ENCODE results near the gene RHOA.
A peak's percentile ranks its signal among the peaks of the same experiment; 100 is the strongest.
"Not testable (repeated sequence)": the region's sequence is repeated elsewhere in the genome, so short reads cannot be mapped to it uniquely, and the experiment has no call there.

The RHOA gene

DNA sequence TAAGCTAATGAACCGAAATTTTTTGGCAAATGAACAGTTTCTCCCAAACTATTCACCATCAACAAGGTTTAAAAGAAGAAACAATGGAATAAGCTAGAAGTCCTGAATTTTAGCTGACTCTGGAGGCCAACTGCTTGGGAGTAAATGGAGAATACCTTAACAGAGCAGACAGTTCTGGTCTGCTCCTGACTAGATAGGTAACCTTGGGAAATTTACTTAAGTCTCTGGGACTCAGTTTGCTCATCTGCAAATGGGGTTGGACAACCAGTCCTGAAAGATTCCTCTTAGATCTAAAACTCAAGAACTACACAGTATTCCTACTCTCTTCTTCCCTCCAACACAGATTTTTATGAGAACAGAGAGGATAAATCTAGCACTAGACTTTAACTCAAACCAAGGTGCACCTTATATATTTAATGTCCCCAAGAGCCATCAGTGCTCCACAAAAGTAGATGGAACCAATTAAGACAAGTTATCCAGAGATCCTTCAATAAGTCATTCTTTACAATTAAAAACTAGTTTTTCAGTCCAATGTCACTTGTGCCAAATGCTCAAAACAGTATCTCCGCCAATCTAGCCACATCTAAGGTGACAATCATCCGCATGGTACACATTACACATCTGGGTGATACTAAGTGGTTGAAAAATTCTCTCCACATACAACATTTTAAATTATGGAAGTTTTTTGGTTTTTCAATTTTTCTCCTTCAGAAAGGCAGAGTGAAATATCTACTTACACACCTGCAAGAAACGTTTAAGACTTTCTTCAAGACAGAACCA lies 1.5 kb downstream of the RHOA start:
- Histone ChIP-seq H3K4me3 (ENCODE audit: severe bottlenecking) (peak overlapping the region; percentile 89), H3K27ac (ENCODE audit: poor library complexity, severe bottlenecking) (peak overlapping the region; percentile 92), H3K9me3 (ENCODE audit: severe bottlenecking) (no peaks in the 10 kb centered on the region), H3K36me3 (ENCODE audit: low read depth) (peaks cover 43% of the 10 kb centered on the region), H3K27me3 (ENCODE audit: insufficient read depth, poor library complexity, severe bottlenecking) (no peaks in the 10 kb centered on the region), H3K4me1 (ENCODE audit: insufficient read depth, poor library complexity, severe bottlenecking) (peaks cover 28% of the 10 kb centered on the region)
- ATAC-seq (ENCODE audit: low read depth) (no peak), DNase-seq (ENCODE audit: low spot score) (no peak)
- TF ChIP-seq CTCF (IDR thresholded peaks at IDR 0.05; ENCODE audit: poor library complexity, severe bottlenecking), result no peak

DNA sequence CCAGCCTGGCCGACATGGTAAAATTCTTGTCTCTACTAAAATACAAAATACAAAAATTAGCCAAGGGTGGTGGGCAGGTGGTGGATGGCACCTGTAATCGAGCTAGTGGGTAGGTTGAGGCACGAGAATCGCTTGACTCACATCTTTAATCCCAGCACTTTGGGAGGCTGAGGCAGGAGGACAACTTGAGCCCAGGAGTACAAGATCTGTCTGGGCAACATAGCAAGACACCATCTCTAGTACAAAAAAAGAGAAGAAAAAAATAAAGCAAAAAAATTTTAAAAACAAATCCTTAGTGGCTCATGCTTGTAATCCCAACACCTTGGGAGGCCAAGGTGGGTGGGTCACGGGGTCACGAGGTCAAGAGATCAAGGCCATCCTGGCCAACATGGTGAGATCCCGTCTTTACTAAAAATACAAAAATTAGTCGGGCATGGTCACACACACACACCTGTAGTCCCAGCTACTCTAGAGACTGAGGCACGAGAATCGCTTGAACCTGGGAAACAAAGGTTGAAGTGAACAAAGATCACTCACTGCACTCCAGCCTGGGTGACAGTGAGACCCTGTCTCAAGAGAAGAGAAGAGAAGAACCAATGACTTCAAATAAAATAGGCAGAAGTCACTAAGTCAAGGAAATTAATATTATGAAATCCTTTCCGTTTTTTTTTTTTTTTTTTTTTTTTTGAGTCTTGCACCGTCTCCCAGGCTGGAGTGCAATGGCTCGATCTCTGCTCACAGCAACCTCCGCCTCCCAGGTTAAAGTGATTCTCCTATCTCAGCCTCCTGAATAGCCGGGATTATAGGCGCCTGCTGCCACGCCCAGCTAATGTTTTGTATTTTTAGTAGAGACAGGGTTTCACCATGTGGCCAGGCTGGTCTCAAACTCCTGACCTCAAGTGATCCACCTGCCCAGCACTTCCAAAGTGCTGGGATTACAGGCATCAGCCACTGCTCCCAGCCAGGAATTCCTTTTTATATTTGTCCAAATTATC lies 4.9 kb downstream of the RHOA start:
- Histone ChIP-seq H3K4me3 (ENCODE audit: severe bottlenecking) (no peak overlapping the region), H3K9me3 (ENCODE audit: severe bottlenecking) (no peaks in the 10 kb centered on the region), H3K4me1 (ENCODE audit: insufficient read depth, poor library complexity, severe bottlenecking) (peaks cover 24% of the 10 kb centered on the region), H3K27ac (ENCODE audit: poor library complexity, severe bottlenecking) (peak overlapping the region; percentile 7), H3K27me3 (ENCODE audit: insufficient read depth, poor library complexity, severe bottlenecking) (no peaks in the 10 kb centered on the region), H3K36me3 (ENCODE audit: low read depth) (peaks cover 42% of the 10 kb centered on the region)
- DNase-seq (ENCODE audit: low spot score) (no peak), ATAC-seq (ENCODE audit: low read depth) (no peak)
- no peak for TF ChIP-seq CTCF (IDR thresholded peaks at IDR 0.05; ENCODE audit: poor library complexity, severe bottlenecking)

GRCh38 chr3:49405570-49405969 lies 6.2 kb downstream of the RHOA start:
- H3K4me1 ChIP-seq (ENCODE audit: insufficient read depth, poor library complexity, severe bottlenecking), result peaks cover 24% of the 10 kb centered on the region
- ATAC-seq (ENCODE audit: low read depth); H3K9me3 ChIP-seq (ENCODE audit: severe bottlenecking); DNase-seq (ENCODE audit: low spot score); H3K27me3 ChIP-seq (ENCODE audit: insufficient read depth, poor library complexity, severe bottlenecking); H3K4me3 ChIP-seq (ENCODE audit: severe bottlenecking): not testable (repeated sequence)
- H3K36me3 ChIP-seq (ENCODE audit: low read depth), result peaks cover 43% of the 10 kb centered on the region
- peak overlapping the region; percentile 7 for H3K27ac ChIP-seq (ENCODE audit: poor library complexity, severe bottlenecking)

DNA sequence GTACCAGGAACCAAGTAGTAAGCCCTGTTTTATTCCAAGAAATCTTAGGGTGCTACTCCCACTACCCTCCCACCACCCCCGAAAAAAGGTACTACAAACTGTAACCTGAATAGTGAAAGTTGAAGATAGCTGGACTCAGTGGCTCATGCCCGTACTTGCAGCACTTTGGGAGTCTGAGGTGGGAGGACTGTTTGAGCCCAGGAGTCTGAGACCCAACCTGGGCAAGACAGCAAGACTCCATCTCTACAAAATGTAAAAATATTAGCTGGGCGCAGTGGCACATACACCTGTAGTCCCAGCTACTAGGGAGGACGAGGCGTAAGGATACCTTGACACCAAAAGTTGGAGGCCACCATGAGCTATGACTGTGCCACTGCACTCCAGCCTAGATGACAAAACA lies 7.9 kb downstream of the RHOA start:
- no peak for TF ChIP-seq CTCF (IDR thresholded peaks at IDR 0.05; ENCODE audit: poor library complexity, severe bottlenecking)
- no peak for ATAC-seq (ENCODE audit: low read depth)
- Histone ChIP-seq H3K4me1 (ENCODE audit: insufficient read depth, poor library complexity, severe bottlenecking) (peaks cover 12% of the 10 kb centered on the region), H3K36me3 (ENCODE audit: low read depth) (peaks cover 34% of the 10 kb centered on the region), H3K9me3 (ENCODE audit: severe bottlenecking) (no peaks in the 10 kb centered on the region), H3K27ac (ENCODE audit: poor library complexity, severe bottlenecking) (no peak overlapping the region), H3K27me3 (ENCODE audit: insufficient read depth, poor library complexity, severe bottlenecking) (no peaks in the 10 kb centered on the region), H3K4me3 (ENCODE audit: severe bottlenecking) (no peak overlapping the region)
- no peak for DNase-seq (ENCODE audit: low spot score)

DNA sequence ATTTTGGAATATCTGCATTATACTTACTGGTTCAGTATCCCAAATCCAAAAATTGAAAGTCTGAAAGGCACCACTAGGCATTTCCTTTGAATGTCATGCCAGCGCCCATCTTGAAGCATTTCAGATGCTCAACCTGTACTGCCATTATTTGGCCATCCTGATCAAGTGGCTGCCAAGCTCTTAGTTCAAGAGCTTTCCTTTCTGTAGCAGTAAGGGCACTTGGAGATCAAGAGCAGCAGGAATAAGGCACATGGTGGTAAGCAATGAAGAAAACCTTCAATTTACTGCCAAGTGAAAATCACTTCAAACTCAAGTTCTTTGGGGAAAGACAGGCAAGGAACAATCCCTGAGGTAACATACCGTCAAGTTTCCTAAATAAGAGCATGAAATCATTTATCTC lies 10.0 kb downstream of the RHOA start:
- Histone ChIP-seq H3K36me3 (ENCODE audit: low read depth) (peaks cover 45% of the 10 kb centered on the region), H3K4me3 (ENCODE audit: severe bottlenecking) (no peak overlapping the region), H3K9me3 (ENCODE audit: severe bottlenecking) (no peaks in the 10 kb centered on the region), H3K4me1 (ENCODE audit: insufficient read depth, poor library complexity, severe bottlenecking) (peaks cover 7% of the 10 kb centered on the region), H3K27ac (ENCODE audit: poor library complexity, severe bottlenecking) (no peak overlapping the region), H3K27me3 (ENCODE audit: insufficient read depth, poor library complexity, severe bottlenecking) (no peaks in the 10 kb centered on the region)
- TF ChIP-seq CTCF (IDR thresholded peaks at IDR 0.05; ENCODE audit: poor library complexity, severe bottlenecking), result no peak
- no peak for DNase-seq (ENCODE audit: low spot score)
- ATAC-seq (ENCODE audit: low read depth), result no peak
